ENCODE results near the gene C3. TPM values are rescaled to one million over a fixed set of nuclear protein-coding genes. Genes with fewer than 3 reads are reported as not detected.
"Not testable (repeated sequence)": the region's sequence is repeated elsewhere in the genome, so short reads cannot be mapped to it uniquely, and the experiment has no call there.

Gene C3
- total and polyA plus RNA-seq, 7 donors = 9.0 to 1,284 (median 317) TPM

GRCh38 chr19:6752256-6753177 is 32.1 kb upstream of the C3 start:
- H3K36me3 ChIP-seq = peaks cover 10 to 50% (median 42%) of the 10 kb centered on the region in 4 donors
- intact Hi-C loops (cut with DNase I) = loop anchor here (5.0 kb wide), 1 partner anchor 110 kb away; no protein-coding TSS in a partner anchor
- H3K27ac ChIP-seq = peak overlapping the region; percentile 67 to 77 (median 71)

GRCh38 chr19:6751189-6751588 is 30.7 kb upstream of the C3 start:
- Histone ChIP-seq H3K4me1 (peaks cover 0 to 16% (median 14%) of the 10 kb centered on the region in 4 donors), H3K4me3 (no peak overlapping the region), H3K27me3 (no peaks in the 10 kb centered on the region), H3K27ac (no peak overlapping the region), H3K36me3 (peaks cover 17 to 64% (median 55%) of the 10 kb centered on the region in 4 donors), H3K9me3 (no peaks in the 10 kb centered on the region)
- WGBS, 2 donors = 92 to 96% methylated on average over 16 of the region's 16 CpGs
- DNase-seq = no peak
- intact Hi-C loops (cut with DNase I) = loop anchor here (5.0 kb wide), 1 partner anchor 111 kb away; no protein-coding TSS in a partner anchor
- TF ChIP-seq CTCF (IDR thresholded peaks at IDR 0.05) (no peak), POLR2AphosphoS5 (IDR thresholded peaks at IDR 0.05) (no peak), POLR2A (IDR thresholded peaks at IDR 0.05) (no peak), EP300 (IDR thresholded peaks at IDR 0.05) (no peak)

More at GRCh38 chr19:6752256-6753177, 32.1 kb upstream of the C3 start:
- no peaks in the 10 kb centered on the region for H3K27me3 ChIP-seq
- H3K4me3 ChIP-seq = peak overlapping the region in 3 of 4 donors; percentile 38 to 49 (median 42)
- 18 to 61% methylated on average over 50 of the region's 50 CpGs for WGBS, 2 donors
- no peaks in the 10 kb centered on the region for H3K9me3 ChIP-seq
- DNase-seq = no peak
- H3K4me1 ChIP-seq = peaks cover 0 to 16% (median 14%) of the 10 kb centered on the region in 4 donors
- TF ChIP-seq POLR2A (IDR thresholded peaks at IDR 0.05) (no peak), EP300 (IDR thresholded peaks at IDR 0.05) (no peak), POLR2AphosphoS5 (IDR thresholded peaks at IDR 0.05) (no peak), CTCF (IDR thresholded peaks at IDR 0.05) (no peak)

- WGBS, 2 donors = 56 to 73% methylated on average over 20 of the region's 20 CpGs
- no peak for TF ChIP-seq EP300 (IDR thresholded peaks at IDR 0.05)
- TF ChIP-seq CTCF (IDR thresholded peaks at IDR 0.05) = no peak
- TF ChIP-seq POLR2A (IDR thresholded peaks at IDR 0.05) = no peak
- no peak for TF ChIP-seq POLR2AphosphoS5 (IDR thresholded peaks at IDR 0.05)
- peak; percentile 86 for DNase-seq
- Histone ChIP-seq H3K4me1 (peaks cover 0 to 23% (median 21%) of the 10 kb centered on the region in 4 donors), H3K27me3 (no peaks in the 10 kb centered on the region), H3K4me3 (no peak overlapping the region), H3K9me3 (no peaks in the 10 kb centered on the region), H3K36me3 (peaks cover 22 to 73% (median 60%) of the 10 kb centered on the region in 4 donors), H3K27ac (peak overlapping the region in 3 of 4 donors; percentile 37 to 53 (median 49))
- intact Hi-C loops (cut with DNase I) = loop anchor here (5.0 kb wide), 1 partner anchor 112 kb away; no protein-coding TSS in a partner anchor
Observed at GRCh38 chr19:6750062-6750461, 29.6 kb upstream of the C3 start.

- peak overlapping the region in 1 of 4 donors; percentile 19 for H3K27ac ChIP-seq
- H3K4me3 ChIP-seq; H3K27me3 ChIP-seq; H3K9me3 ChIP-seq; intact Hi-C loops (cut with DNase I); DNase-seq: not testable (repeated sequence)
- H3K4me1 ChIP-seq = peaks cover 0 to 34% (median 33%) of the 10 kb centered on the region in 4 donors
- WGBS, 2 donors = 93 to 94% methylated on average over 10 of the region's 10 CpGs
- peaks cover 22 to 78% (median 62%) of the 10 kb centered on the region in 4 donors for H3K36me3 ChIP-seq
Observed at GRCh38 chr19:6748543-6748942, 28.1 kb upstream of the C3 start.

GRCh38 chr19:6745965-6746364 is 25.5 kb upstream of the C3 start:
- H3K27me3 ChIP-seq = no peaks in the 10 kb centered on the region
- H3K4me3 ChIP-seq = no peak overlapping the region
- no peak for DNase-seq
- intact Hi-C loops (cut with DNase I) = no loop called here
- TF ChIP-seq CTCF (IDR thresholded peaks at IDR 0.05) (no peak), POLR2AphosphoS5 (IDR thresholded peaks at IDR 0.05) (no peak)
- H3K27ac ChIP-seq = peak overlapping the region in 3 of 4 donors; percentile 87 to 97 (median 88)
- no peaks in the 10 kb centered on the region for H3K9me3 ChIP-seq
- H3K4me1 ChIP-seq = peaks cover 0 to 48% (median 42%) of the 10 kb centered on the region in 4 donors
- peaks cover 26 to 75% (median 51%) of the 10 kb centered on the region in 4 donors for H3K36me3 ChIP-seq
- WGBS, 2 donors = 90 to 96% methylated on average over 24 of the region's 24 CpGs
